ENCODE measurements around the gene TOB1.
A peak's percentile ranks its signal among the peaks of the same experiment; 100 is the strongest.
"Not testable (repeated sequence)": the region's sequence is repeated elsewhere in the genome, so short reads cannot be mapped to it uniquely, and the experiment has no call there.

The TOB1 gene

DNA sequence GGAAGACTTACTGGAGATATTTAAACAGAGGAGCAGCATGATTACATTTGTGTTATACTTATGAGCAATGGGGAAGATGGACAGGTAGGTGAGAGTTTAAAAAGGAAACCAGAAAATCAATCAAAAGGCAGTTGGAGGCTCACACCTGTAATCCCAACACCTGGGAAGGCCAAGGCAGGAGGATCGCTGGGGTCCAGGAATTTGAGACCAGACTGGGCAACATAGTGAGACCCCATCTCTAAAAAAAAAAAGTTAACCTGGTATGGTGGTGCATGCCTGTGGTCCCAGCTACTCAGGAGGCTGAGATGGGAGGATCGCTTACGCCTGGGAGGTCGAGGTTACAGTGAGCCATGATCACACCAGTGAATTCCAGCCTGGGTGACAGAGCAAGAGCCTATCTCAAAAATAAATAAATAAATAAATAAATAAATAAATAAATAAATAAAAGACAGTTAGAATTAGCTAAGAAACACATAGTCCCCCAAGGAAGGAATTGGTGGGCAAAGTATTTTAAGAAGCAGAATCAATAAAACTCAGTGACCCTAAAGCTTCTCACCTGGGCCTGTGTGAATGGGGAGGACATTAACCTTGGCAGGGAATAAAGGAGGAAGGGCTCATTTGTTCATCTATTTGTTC is 32.3 kb upstream of the TOB1 start:
- DNase-seq (ENCODE audit: low read depth) = no peak

GRCh38 chr17:50894513-50894912 is 28.4 kb upstream of the TOB1 start:
- not testable (repeated sequence) for DNase-seq (ENCODE audit: low read depth)

- no peak for DNase-seq (ENCODE audit: low read depth)
Measured at GRCh38 chr17:50893183-50893993, 27.2 kb upstream of the TOB1 start.

DNA sequence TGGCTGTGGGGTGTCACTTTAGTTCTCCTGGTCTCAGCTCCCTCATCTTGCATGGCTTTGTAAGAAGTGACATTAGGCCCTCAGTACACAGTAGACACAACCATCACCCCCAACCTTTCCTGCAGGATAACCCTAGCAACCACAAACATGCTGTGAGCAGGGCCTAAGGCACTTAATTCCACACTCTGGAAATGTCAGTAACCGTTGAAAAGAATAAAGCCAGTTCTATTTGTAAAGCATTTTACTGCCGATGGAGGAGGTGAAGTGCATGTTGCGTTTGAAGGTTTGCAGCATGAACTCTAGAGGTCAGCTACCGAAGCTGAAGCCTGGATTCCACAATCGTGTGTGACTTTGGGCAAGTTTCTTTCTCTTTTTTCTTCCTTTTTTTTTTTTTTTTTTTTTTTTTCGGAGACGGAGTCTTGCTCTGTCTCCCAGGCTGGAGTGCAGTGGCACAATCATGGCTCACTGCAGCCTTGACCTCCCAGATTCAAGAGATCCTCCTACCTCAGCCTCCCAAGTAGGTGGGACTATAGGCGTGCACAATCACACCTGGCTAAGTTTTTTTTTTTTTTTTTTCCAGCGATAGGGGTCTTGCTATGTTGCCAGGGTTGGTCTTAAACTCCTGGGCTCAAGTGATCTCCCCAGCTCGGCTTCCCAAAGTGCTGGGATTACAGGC is 26.1 kb upstream of the TOB1 start:
- DNase-seq (ENCODE audit: low read depth) = no peak

DNA sequence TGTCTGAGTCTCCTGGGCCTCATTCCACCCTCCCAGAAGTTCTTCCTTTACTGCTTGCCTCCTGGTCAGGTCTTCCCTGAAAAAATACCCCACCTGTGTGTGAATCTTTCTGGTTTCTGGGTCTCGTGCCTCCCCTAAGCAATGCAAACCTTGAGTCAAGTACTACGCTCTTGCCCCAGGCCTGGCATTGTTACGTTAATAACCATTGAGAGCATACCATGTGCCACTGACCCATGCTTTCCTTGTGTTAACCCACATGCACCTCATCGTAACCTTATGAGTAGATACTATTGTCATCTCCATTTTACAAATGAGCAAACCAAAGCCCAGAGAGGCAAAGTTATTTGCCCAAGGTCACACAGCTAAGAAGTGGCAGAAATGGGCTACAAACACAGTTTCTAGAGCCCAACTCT is 25.4 kb upstream of the TOB1 start:
- DNase-seq (ENCODE audit: low read depth) = no peak

DNA sequence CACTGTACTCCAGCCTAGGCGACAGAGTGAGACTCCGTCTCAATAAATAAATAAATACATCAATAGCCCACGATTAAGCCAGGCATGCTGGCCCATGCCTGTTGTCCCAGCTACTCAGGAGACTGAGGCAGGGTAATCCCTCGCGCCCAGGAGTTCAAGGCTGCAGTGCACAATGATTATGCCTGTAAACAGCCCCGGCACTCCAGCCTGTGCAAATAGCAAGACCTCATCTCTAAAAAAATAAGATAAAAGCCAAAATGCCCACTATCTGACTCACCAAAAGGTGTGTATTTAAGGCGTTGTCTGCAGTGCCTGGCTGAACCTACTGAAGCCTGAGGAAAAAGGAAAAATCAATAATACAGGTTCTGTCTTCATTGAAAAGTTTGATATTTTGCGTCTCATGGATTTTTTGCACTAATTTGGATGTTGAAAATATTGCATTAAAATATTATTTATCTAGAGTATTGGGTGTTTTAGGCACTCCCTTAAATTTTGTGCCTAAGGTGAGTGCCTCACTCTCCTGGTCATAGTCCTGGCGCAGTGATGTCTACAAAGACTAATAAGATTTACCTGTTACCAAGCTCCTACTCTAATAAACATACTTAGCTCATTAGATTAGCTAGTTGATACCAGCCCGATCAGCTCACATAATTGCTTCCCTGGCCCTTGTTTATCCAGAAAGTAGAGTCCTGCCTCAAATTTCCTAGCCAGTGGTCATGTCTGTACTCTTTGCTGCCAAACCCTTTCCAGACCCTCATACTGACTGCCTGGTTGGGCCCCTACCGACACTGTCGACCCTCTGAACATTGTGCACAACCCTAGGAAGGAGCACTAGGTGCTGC is 24.7 kb upstream of the TOB1 start:
- DNase-seq (ENCODE audit: low read depth) = no peak

DNA sequence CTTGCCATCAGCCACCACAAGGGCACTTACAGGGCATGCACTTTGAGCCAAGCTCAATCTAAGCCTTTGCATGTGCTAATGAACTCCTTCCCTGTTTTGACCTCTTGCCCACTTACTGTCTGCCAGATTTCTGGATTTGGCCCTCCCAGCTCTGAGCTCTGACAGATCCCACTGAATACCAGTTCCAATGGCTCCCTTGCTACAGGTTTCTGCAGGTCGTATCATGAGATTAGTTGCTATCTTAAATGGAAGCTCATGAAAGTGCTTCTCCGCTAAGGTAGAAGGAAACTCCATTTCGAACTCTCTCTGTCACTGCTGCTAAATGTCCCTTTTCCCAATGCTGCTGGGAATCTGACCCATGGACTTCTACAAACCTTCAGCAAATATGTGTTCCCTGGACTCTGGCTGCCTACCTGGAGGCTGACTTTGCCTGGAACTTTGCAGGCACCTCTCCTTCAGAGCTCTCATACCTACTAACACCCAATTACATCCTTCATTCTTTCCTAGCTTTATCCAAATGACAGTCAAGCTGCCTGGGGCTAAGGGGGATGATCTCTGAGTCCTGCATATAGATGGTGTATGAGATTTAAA is 23.5 kb upstream of the TOB1 start:
- no peak for DNase-seq (ENCODE audit: low read depth)

GRCh38 chr17:50887705-50888245 is 21.6 kb upstream of the TOB1 start:
- no peak for DNase-seq (ENCODE audit: low read depth)

DNA sequence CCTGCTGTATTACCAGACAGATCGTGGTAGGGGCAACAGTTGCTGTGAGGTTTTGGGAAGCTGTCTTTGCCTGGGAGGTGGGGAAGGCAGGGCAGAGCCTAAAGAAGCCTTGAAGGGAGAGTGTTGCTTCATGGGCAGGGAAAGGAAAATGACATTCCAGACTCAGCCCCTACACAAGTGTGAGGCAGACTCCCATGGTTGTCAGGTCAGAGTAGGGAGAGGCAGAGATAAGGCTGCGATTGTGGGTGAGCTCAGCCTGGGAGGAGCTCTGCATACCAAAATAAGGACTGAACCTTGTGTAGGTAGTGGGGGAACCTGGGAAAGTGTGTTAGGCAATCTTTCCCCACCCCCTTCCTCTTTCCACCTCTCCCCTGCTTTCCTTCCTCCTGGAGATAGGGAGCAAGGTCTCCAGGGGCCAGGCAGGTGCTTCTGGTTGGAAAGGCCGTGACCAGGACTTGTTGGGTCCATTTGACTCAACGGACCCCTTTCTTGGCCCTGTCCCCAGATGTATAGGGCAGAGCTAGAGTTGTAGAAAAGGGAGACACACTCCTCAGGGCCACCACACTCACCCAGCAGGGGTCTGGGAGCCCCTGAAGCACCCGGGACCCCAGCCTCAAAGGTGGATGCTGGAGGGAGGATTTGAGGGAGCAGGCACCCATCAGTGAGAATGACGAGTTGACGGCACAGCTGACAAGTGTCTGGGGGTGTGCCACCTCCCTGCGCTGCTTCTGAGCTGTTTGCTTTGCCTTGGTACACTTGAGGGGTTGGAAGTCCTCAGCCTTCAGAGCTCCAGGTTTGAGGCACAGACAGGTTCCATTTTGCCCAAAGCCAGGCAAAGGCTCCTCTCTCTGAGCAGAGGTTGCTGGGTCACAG is 18.5 kb upstream of the TOB1 start:
- DNase-seq (ENCODE audit: low read depth) = no peak

- no peak for DNase-seq (ENCODE audit: low read depth)
Measured at GRCh38 chr17:50883850-50884438, 17.8 kb upstream of the TOB1 start.

- DNase-seq (ENCODE audit: low read depth) = no peak
Measured at GRCh38 chr17:50882851-50883250, 16.7 kb upstream of the TOB1 start.

DNA sequence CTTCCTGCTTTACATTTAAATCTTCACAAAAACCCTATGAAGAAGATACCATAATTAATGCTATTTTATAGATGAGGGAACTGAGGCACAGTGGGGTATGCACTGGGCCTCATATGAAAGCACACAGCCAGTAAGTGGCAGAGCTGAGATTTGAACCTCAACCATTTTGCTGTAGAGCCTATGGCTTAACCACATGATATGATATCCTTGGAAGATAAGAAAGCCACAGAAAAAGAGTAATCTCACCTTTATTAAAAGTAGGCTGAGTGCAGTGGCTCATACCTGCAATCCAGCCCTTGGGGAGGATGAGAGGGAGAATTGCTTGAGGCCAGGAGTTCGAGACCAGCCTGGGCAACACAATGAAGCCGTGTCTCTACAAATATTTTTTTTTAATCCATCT is 15.0 kb upstream of the TOB1 start:
- DNase-seq (ENCODE audit: low read depth) = no peak

DNA sequence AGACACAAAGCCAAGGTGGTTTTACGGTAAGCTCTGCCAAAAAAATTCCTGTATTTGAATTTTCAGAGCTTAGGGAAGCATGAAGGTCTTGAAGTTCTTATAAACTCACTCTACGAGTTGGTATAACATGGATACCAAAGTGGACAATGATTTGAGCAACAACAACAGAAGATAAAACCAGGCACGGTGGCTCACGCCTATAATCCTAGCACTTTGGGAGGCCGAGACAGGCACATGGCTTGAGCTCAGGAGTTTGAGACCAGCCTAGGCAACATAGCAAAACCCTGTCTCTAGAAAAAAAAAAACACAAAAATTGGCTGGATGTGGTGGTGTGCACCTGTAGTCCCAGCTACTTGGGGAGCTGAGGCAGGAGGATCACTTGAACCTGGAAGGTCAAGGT is 12.9 kb upstream of the TOB1 start:
- no peak for DNase-seq (ENCODE audit: low read depth)

GRCh38 chr17:50877838-50878237 is 11.7 kb upstream of the TOB1 start:
- no peak for DNase-seq (ENCODE audit: low read depth)

DNA sequence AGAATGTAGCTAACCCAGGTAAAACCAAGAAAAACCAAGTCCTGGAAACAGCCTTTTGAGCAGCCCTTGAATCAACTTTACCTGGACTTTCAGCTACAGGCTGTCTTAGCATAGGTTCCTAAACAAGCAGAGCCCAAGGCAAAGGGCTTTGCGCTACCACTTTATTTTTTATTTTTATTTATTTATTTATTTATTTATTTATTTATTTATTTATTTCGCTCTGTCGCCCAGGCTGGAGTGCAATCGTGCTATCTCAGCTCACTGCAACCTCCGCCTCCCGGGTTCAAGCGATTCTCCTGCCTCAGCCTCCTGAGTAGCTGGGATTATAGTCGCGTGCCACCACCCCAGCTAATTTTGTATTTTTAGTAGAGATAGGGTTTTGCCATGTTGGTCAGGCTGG is 10.9 kb upstream of the TOB1 start:
- not testable (repeated sequence) for DNase-seq (ENCODE audit: low read depth)

GRCh38 chr17:50875074-50875473 is 8.9 kb upstream of the TOB1 start:
- no peak for DNase-seq (ENCODE audit: low read depth)

GRCh38 chr17:50872710-50873424 is 6.7 kb upstream of the TOB1 start:
- peak; percentile 29 for DNase-seq (ENCODE audit: low read depth)

DNA sequence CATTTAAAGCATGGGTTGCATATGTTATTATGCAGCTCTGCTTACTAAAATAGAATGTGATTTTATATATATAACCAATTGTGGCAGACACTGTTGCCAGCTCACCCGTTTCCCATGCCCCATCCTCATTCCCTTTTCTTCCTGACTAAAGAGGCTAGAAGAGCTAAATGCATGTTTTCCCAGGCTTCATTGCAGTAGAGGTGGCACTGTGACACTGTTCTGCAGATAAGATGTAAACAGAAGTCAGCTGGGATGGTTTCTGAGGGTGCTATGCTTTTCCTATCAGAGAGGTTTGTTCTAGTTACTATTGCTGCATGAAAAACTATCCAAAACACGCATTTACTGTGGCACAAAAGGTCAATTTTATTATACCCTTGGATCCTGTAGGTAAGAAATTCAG is 5.7 kb upstream of the TOB1 start:
- DNase-seq (ENCODE audit: low read depth) = no peak

- DNase-seq (ENCODE audit: low read depth) = no peak
Measured at GRCh38 chr17:50871364-50871763, 5.2 kb upstream of the TOB1 start.

- no peak for DNase-seq (ENCODE audit: low read depth)
Measured at GRCh38 chr17:50868602-50869001, 2.4 kb upstream of the TOB1 start.

Data from HS-5 (cell line).